Spleen (tissue), 11 donors: ENCODE data around the gene RPS6KC1. TPM values are rescaled to one million over a fixed set of nuclear protein-coding genes. Genes with fewer than 3 reads are reported as not detected.

Source experiments
- DNase-seq: peaks from one replicate; pipeline ENCODE4 v3.0.0-alpha.2; 2020
- H3K27ac ChIP-seq, 8 donors: fragments of 200-600 bp; sonication (generic) in 7 of 8; 1 replicate in 4 of 8; 2 replicates in 4 of 8; pipeline versions ENCODE4 v1.5.0 to v1.8.0; 2016 to 2021; ENCODE audit warnings: inconsistent platforms in 4 of 8, mild to moderate bottlenecking in 4 of 8, moderate library complexity in 1 of 8
- H3K27me3 ChIP-seq, 7 donors: fragments of 200-600 bp; sonication (generic) in 6 of 7; replicated peaks in 1 of 7; 1 replicate in 4 of 7; 2 replicates in 3 of 7; pipeline versions ENCODE4 v1.5.0 to v1.8.0; 2016 to 2021; ENCODE audit warnings: inconsistent platforms in 3 of 7, mild to moderate bottlenecking in 1 of 7
- H3K36me3 ChIP-seq, 6 donors: fragments of 200-600 bp; sonication (generic) in 5 of 6; 1 replicate in 4 of 6; 2 replicates in 2 of 6; pipeline versions ENCODE4 v1.5.0 to v1.8.0; 2016 to 2021; ENCODE audit warnings: inconsistent platforms in 2 of 6
- H3K4me1 ChIP-seq, 6 donors: fragments of 200-600 bp; sonication (generic) in 5 of 6; 1 replicate in 3 of 6; 2 replicates in 3 of 6; pipeline versions ENCODE4 v1.5.0 to v1.8.0; 2016 to 2021; ENCODE audit warnings: inconsistent platforms in 3 of 6
- H3K4me3 ChIP-seq, 8 donors: fragments of 200-600 bp; sonication (generic) in 7 of 8; 1 replicate in 4 of 8; 2 replicates in 4 of 8; pipeline versions ENCODE4 v1.5.0 to v1.8.0; 2016 to 2021; ENCODE audit warnings: inconsistent platforms in 4 of 8, mild to moderate bottlenecking in 4 of 8, moderate library complexity in 2 of 8
- H3K9me3 ChIP-seq, 8 donors: fragments of 200-600 bp; sonication (generic) in 7 of 8; 1 replicate in 4 of 8; 2 replicates in 4 of 8; pipeline versions ENCODE4 v1.5.0 to v1.8.0; 2016 to 2021; ENCODE audit warnings: inconsistent platforms in 4 of 8
- POLR2A ChIP-seq, 3 donors: fragments of 450-650 bp; IDR thresholded peaks; one replicate each; pipeline ENCODE4 v1.5.1; 2017; ENCODE audit warnings: antibody characterized with exemption in 3 of 3, mild to moderate bottlenecking in 1 of 3
- POLR2AphosphoS5 ChIP-seq, 3 donors: sonication (generic); formaldehyde crosslinking; IDR thresholded peaks; one replicate each; pipeline ENCODE4 v1.5.1; 2017; ENCODE audit warnings: antibody characterized with exemption in 3 of 3
- whole genome bisulfite sequencing, 5 donors: extraction: QIAGEN DNeasy Blood & Tissue Kit in 3 of 5; methylation state at CpG; one replicate each; pipeline versions ENCODE4 v1.1.5 to v1.1.7; 2013 to 2018; 5-methylcytosine and 5-hydroxymethylcytosine counted together
- intact Hi-C: fragments of 100-400 bp; cut with DNase I; formaldehyde crosslinking; loops from one replicate; pipeline ENCODE4 v1.15.0; 2023; ENCODE audit warnings: low total_unique reads
- polyA plus RNA-seq, 3 donors: library from polyadenylated mRNA; stranded (reverse); fragments of 200-250 nt; gene quantifications; one replicate each; pipeline ENCODE4 v1.2.1, GENCODE V29; 2013
- total RNA-seq, 7 donors: library from RNA; depleted of rRNA in 3 of 7; stranded (reverse); fragments of >200 nt in 3 of 7; fragmentation: NEBNext Ultra II Directional in 4 of 7; extraction: Animal tissue kit (Norgen Biotek cat#: 25700) in 4 of 7; gene quantifications; one replicate each; pipeline versions ENCODE4 v1.1.0 to v1.2.1, GENCODE V29; 2016 to 2021
- TF ChIP-seq, protein P1 (sequence below), 11 experiments: fragments of 200-600 bp in 7 of 11; fragments of 450-650 bp in 4 of 11; sonication (generic) in 4 of 11; IDR thresholded peaks in 8 of 11; conservative IDR thresholded peaks in 3 of 11; 1 replicate in 7 of 11; 2 replicates in 4 of 11; pipeline versions ENCODE4 v1.4.0 to v1.8.0; 2016 to 2021; ENCODE audit warnings: antibody characterized with exemption in 11 of 11, inconsistent platforms in 4 of 11, mild to moderate bottlenecking in 1 of 11
- donor health status: healthy with polysubstance abuse.
- donor health status: DM: no; HTN: no; CAD: no; lungs with moderate emphysema.
- donor health status: DM: no; HTN: no; CAD: no.
- donor health status: Bipolar disorder and iron deficiency.
- donor health status: healthy.
- donor health status: DM: no; HTN: no; CAD: no.
- donor health status: DM: yes; HTN: yes; CAD: no.

RPS6KC1 gene
- total and polyA plus RNA-seq, 10 donors = 2.8 to 33.5 (median 22.9) TPM

DNA sequence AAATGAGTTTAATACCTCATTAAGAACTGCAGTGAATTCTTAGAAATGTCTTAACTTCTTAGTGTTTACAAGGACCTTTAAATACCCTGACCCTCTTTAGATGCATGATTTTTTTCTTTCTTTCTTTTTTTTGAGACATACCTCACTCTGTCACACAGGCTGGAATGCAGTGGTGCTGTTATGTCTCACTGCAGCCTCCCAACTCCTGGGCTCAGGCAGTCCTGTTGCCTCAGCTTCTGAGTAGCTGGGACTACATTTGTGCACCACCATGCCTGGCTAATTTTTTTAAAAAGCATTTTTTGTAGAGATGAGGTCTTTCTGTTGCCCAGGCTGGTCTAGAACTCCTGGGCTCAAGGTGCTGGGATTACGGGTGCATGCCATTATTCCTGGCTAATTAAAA is 191.8 kb downstream of the RPS6KC1 start:
- no peak overlapping the region for H3K4me3 ChIP-seq
- no peak overlapping the region for H3K27ac ChIP-seq
- no peak for DNase-seq
- H3K4me1 ChIP-seq = peaks cover 0 to 8% (median 2%) of the 10 kb centered on the region in 6 donors
- WGBS, 5 donors = 88 to 100% (median 94%) methylated on average over 1 of the region's 1 CpG
- H3K27me3 ChIP-seq = no peaks in the 10 kb centered on the region
- TF ChIP-seq POLR2A (IDR thresholded peaks at IDR 0.05) (no peak), POLR2AphosphoS5 (IDR thresholded peaks at IDR 0.05) (no peak)
- TF ChIP-seq, protein P1, sequence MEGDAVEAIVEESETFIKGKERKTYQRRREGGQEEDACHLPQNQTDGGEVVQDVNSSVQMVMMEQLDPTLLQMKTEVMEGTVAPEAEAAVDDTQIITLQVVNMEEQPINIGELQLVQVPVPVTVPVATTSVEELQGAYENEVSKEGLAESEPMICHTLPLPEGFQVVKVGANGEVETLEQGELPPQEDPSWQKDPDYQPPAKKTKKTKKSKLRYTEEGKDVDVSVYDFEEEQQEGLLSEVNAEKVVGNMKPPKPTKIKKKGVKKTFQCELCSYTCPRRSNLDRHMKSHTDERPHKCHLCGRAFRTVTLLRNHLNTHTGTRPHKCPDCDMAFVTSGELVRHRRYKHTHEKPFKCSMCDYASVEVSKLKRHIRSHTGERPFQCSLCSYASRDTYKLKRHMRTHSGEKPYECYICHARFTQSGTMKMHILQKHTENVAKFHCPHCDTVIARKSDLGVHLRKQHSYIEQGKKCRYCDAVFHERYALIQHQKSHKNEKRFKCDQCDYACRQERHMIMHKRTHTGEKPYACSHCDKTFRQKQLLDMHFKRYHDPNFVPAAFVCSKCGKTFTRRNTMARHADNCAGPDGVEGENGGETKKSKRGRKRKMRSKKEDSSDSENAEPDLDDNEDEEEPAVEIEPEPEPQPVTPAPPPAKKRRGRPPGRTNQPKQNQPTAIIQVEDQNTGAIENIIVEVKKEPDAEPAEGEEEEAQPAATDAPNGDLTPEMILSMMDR (IDR thresholded peaks at IDR 0.05 in 8 of 11, conservative IDR thresholded peaks at IDR 0.05 in 3 of 11) = no peak
- no peaks in the 10 kb centered on the region for H3K9me3 ChIP-seq
- H3K36me3 ChIP-seq = peaks cover 0 to 34% (median 10%) of the 10 kb centered on the region in 6 donors
- intact Hi-C loops = no loop called here

DNA sequence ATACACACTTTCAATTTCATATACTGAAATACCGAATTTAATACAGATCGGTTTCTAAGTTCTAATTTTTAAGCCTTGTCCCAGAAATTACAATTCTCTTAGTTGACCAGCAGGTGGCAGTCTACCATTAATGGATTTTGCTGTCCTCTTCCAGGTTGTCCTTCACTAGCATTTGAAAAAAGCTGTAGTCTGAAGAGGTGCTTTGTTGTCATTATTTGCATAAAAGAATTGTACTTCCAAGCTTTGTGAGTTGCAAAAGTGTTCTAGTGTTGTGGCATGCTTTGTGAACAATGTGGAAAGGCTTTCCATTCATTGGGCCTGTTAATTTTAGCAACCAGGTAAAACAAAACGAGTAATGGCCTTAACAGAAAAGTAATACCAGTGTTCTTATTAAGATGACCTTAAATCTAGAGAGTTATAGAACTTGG is 193.6 kb downstream of the RPS6KC1 start:
- no peaks in the 10 kb centered on the region for H3K27me3 ChIP-seq
- DNase-seq = no peak
- H3K4me1 ChIP-seq = peaks cover 0 to 8% (median 2%) of the 10 kb centered on the region in 6 donors
- H3K9me3 ChIP-seq = no peaks in the 10 kb centered on the region
- peaks cover 0 to 34% (median 10%) of the 10 kb centered on the region in 6 donors for H3K36me3 ChIP-seq
- 46 to 69% (median 55%) methylated on average over 3 of the region's 3 CpGs for WGBS, 5 donors
- no peak overlapping the region for H3K27ac ChIP-seq
- TF ChIP-seq POLR2AphosphoS5 (IDR thresholded peaks at IDR 0.05) (no peak), POLR2A (IDR thresholded peaks at IDR 0.05) (no peak)
- TF ChIP-seq, protein P1 (IDR thresholded peaks at IDR 0.05 in 8 of 11, conservative IDR thresholded peaks at IDR 0.05 in 3 of 11) = peak; percentile 22 to 80 (median 66)
- H3K4me3 ChIP-seq = no peak overlapping the region
- intact Hi-C loops = no loop called here

DNA sequence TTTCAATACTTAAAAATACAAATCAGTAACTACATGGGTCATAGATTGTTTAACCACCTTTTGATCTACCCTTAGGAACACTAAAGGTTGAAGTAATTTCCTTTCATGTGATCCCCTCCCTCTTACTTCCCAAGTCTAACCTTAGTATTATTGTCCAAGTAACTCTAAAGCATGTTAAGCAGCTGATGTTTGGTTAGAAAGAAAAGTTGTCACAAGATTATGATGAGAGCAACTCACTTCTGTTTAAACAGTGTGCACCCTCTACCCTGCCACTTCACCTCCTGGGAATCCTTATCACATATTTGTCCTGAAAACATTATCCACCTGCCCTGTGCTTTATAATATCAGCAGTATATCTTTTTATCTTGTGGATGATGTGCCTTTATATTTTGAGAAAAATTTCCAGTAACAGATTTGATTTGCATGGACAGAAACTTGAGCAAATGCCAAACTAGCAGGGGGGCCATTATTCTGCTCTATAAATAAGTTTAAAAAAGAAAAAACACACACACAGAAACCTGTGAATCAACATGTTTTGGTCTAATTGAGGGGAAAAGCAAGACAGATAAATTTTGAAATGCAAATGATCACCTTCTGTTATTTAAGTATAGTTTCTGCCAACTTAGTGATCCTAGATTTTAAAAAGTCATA is 194.3 kb downstream of the RPS6KC1 start:
- Histone ChIP-seq H3K4me3 (no peak overlapping the region), H3K9me3 (no peaks in the 10 kb centered on the region), H3K27ac (no peak overlapping the region), H3K36me3 (peaks cover 0 to 32% (median 10%) of the 10 kb centered on the region in 6 donors), H3K4me1 (peaks cover 0 to 8% (median 2%) of the 10 kb centered on the region in 6 donors), H3K27me3 (no peaks in the 10 kb centered on the region)
- no peak for TF ChIP-seq POLR2A (IDR thresholded peaks at IDR 0.05)
- TF ChIP-seq, protein P1 (IDR thresholded peaks at IDR 0.05 in 8 of 11, conservative IDR thresholded peaks at IDR 0.05 in 3 of 11) = no peak
- TF ChIP-seq POLR2AphosphoS5 (IDR thresholded peaks at IDR 0.05) = no peak
- intact Hi-C loops = no loop called here
- no peak for DNase-seq

DNA sequence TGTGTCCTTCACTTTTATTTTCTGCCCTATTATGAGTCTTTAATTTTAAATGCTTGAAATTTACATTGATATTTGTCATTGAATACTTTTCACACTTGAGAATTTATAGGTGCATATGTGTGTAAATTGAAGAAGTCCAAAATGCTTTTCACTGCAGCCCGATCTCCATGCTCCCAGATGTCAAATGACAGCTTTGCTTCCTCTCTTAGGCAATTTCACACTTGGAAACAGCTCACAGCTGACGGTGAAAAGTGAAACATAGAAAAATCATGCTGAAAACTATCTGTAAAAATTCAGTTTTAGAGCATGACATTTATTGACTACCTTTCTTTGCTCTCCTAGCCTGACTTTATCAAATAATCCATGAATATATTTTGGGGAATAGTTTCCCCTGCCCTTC is 196.0 kb downstream of the RPS6KC1 start:
- Histone ChIP-seq H3K36me3 (peaks cover 0 to 15% (median 2%) of the 10 kb centered on the region in 6 donors), H3K27ac (peak overlapping the region in 1 of 8 donors; percentile 19), H3K4me3 (no peak overlapping the region), H3K4me1 (peaks cover 0 to 8% (median 2%) of the 10 kb centered on the region in 6 donors), H3K27me3 (no peaks in the 10 kb centered on the region), H3K9me3 (no peaks in the 10 kb centered on the region)
- DNase-seq = no peak
- TF ChIP-seq POLR2A (IDR thresholded peaks at IDR 0.05) = no peak
- TF ChIP-seq, protein P1 (IDR thresholded peaks at IDR 0.05 in 8 of 11, conservative IDR thresholded peaks at IDR 0.05 in 3 of 11) = no peak
- no peak for TF ChIP-seq POLR2AphosphoS5 (IDR thresholded peaks at IDR 0.05)
- intact Hi-C loops = no loop called here
- 47 to 81% (median 50%) methylated on average over 2 of the region's 2 CpGs for WGBS, 5 donors
